HG03575 (cell line): ENCODE measurements around the gene LECT2.

Experiments used
- ATAC-seq: cut with Tn5 transposase; IDR thresholded peaks from one replicate; pipeline ENCODE4 v1.9.1; 2021; ENCODE audit not compliant: unreplicated experiment, insufficient number of reproducible peaks, low FRiP score; ENCODE audit errors: extremely low read depth

Gene LECT2

DNA sequence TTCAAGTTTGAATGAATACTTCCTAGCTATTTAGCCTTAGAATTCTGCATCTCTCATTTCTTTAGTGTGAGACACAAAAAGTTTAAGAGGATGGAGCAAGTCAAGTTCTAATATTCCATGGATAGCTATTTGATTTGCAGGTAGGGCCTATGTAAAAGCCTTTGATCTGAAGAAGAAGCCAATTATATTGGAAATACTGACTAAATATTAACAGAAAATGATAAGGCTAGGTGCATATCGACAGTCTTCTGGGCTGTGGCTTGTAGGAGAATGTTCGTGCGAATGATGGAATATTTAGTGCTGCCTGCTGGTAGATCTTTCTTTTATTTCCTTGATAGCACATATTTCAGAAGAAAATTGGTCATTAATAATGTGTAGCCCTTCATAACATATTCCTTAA is at the start of gene LECT2:
LECT2 (minus strand) TSS at position 85 of the 400 bp plus-strand sequence. CDS start 150 bp downstream, outside the sequence.
- no peak for ATAC-seq

DNA sequence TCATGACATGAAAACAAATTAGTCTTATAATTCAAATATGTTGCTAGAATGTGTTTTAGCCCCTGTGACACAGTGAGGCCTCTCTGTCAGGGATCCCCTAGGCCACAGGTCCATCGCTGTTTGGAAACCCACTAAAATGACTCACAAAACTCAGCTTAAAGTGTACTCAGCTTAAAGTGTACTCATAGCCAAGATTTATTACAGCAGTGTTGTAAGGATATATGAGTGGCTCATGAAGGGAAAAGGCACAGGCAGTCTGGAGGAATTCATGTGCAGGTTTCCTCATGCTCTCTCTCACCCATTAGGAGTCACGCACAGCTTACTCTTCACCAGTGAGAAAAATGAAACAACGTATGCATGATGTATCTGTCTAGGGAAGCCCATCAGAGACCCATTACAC is 49.7 kb upstream of the LECT2 start:
- no peak for ATAC-seq

DNA sequence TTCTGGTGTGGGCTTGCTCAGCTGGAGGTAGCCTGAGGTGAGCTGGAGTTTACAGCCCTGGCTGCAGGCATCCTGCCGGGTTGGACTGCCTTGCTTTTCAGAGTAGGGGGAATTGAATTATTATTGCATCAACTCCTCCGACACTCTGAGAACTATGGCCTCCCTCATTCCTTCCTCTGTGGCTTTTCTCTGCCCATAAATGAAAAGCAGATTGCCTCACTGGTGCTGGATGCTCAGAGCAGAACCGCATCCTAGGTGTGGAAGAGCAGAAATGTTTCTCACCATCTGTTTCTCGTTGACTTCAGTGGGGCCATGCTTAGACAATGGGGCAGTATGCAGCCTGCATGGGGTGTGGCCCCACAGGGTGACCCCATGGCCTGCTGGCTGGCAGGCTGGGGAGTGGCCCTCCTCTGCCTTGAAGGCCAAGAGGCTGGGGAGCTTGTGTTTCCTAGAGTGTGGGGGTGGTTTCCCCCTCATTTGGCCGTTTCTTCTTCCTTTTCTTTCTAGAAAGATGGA is 46.7 kb upstream of the LECT2 start:
- ATAC-seq = no peak

DNA sequence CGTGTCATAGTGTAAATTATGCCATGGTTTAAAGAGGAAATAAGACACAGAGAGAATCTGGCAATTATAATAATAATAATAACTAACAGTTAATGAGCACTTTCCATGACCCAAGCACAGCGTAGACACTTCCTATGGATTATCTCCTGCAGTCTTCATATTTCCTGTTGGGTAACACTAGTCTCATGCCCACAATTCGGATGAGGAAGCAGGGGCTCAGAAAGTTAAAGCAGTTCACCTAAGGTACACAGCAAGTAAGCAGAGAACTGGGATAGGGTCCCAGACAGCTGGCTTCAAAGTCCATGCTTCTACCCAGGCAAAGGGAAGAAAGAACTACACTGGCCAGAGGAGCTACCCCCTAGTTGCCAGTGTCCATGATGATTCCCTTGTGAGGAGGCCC is 46.1 kb upstream of the LECT2 start:
- no peak for ATAC-seq

DNA sequence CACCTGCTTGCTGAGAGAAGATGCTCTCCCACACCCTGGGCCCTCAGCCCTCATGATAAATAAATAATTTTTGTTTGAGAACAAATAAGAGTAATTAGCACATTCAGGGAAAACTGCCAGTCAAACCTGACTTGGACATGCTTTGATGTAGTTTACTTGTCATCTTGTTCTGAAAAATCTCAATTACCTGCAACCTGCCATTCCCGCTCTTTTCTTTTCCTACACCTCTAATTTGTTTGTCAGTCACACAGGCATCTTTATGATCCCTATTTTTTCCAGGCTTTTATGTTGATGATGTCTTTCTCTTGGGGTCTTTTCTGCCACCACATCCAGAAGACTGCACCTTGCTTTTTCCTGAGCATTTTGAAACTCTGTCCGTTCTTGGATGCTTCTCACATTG is 45.4 kb upstream of the LECT2 start:
- no peak for ATAC-seq

DNA sequence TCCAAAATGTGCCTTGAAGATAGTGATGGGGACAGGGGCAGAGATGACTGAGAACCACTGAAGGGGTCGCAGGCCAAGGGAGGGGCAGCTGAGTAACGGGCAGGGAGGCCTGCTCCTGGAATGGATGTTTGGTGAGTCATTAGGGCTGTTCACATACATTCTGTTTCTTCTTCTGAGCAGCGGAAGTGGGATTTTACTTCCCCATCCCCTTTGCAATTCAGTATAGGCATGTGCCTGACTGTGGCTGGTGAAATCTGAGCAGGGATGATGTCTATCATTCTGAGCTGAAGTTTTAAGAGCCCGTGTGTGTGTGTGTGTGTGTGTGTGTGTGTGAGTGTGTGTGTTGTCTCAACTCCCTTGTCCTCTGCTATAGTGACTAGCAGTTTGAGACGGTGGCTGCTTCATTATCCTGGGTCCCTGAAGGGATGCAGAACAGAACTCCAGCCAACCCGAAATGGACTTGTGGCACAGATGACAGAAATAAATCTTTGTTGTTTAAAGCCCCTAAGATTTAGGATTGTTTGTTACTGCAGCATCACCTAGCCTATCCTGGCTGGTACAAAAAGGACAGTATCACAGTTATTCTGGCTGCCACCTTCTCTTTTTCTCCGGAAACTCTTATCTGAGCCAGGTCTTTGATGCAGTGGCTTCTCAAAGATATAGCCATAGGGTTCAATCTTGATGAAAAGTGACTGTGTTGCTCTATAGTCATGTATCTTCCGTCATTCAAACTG is 44.8 kb upstream of the LECT2 start:
- ATAC-seq = no peak

DNA sequence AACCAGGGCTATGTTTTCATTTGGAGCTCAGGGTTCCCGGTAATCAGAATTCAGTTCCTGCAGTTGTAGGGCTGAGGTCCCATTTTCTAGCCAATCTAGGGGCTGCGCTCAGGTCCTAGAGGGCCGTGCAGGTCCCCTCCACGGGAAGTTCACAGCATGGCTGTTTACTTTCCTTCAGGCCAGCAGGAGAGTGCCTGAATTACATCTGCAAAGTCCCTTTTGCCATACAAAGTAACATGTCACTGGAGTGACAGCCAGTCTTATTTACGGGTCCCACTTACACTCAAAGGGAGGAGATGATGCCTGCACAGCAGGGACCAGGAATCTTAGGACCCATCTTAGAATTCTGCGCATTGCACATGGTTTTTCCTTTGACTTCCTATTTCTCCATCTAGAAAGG is 44.1 kb upstream of the LECT2 start:
- ATAC-seq = no peak

DNA sequence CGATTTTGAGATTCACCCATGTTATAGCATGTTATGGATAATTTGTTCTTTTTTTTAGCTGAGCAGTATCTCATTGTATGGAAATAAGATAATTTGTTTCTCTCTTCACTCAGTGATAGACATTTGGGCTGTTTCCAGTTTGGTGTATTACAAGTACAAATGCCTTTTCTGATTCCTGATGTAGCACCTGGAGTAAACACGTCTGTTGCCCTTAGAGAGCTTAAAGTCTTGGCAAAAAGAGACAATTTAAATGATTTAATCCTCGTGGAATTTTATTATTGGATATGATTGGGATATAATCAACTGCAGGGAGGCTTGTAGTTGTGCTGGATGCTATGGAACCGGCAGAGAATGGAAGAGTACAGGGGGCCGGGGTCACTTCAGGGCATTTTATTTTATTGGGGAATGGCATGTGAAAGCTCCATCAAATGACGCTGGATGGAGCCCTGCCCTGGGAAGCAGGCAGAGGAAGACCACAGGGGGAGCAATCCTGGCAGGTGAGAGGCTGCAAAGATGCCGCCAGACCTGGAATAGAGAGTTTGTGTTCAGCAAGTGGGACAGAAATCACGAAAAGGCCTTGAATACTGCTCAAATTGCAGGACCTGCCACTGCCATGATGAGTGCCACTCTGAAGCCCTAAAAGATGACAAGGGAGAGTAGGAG is 43.0 kb upstream of the LECT2 start:
- no peak for ATAC-seq

DNA sequence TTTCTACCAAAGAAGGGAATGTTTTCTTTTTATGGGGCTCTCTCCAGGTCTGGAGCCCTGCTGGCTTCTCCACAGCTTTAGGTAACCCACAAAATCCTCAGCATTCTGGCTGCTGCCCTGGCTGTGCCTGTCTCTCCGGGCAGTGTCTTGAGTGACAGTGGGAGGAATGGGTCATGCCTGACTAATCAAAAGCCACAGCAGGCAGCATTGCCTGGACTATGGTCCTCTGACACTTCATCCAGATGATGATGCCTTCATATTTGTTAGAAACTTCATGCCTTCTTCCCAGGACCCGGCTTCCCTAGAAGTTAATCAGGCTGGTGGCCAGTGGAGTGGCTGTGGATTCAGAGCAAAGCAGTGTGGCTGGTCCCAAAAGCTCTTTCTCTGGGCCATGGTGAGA is 41.8 kb upstream of the LECT2 start:
- no peak for ATAC-seq

DNA sequence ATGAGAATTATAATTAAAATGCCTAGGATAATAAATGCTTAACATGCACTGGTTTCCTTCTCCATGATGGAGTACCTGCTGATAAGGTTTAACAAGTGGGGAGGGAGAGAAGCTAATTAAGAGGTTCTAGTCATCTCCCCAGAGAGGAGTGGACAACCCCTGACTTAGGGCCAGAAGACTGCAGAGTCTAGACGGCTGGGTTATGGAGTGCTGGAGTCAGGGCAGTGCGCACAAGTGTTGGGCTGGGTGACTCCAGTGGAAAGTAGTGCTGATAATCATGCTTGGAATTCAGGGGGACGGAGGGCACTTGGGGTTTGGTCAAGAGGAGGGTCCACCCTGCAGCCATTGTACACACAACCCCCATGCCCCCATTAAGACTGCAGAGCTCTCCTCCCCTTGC is 41.2 kb upstream of the LECT2 start:
- no peak for ATAC-seq

DNA sequence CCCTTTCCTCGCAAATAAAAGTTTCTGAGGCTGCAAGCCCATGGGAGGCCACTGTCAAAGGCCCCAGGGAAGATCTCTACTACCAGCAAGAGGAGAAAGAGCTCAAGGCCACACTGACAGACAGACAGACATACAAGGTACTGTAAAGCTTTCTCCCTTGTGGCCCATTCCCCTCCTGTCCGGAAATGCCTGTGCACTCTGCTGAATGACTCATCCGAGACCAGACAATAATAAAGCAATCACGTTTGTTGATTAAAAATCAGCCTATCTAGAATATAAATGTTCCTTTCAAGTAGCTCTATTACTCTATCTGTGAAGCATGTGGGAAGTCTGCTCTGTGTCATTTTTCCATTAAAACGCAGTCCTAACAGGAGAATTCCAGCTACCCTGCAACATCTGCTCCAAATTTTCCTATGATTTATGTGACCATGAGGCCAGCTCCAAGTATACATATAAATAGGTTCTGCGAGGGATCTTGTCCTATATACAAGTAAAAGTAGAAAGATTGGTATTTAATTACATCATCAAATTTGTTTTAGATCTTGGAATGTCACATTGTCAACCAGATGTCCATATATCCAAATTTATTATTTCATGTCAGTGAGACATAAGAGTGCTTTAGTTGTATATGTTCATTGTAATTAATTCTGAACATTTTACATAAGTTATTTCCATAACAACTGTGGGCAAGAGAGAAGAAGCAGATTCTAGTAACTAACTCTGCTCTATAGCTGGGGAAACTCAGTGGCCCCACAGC is 39.3 kb upstream of the LECT2 start:
- no peak for ATAC-seq

DNA sequence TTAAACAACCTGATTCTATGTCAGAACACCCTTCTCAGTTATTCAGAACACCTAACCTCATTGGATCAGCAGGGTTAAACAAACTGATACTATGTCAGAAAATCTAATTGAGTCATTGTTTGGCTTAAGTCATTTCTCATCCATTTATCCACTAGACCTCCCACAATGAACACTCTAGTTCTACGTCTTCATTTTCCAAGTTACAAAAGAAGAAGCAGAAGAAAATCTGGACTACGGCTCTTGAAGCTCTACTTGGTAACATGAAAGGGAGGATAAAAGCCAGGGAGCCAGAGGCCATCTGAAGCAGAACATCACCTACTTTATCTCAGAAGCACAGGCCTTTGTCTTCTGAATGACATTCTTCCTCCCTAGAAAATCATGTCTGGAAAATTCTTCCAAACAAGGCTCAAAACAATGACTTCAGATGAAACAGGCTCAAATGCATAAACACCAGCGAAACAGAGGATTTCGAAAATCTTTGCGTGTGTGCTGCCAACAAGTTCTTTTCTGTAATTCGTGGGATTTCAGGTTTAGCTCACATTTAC is 38.6 kb upstream of the LECT2 start:
- ATAC-seq = no peak

DNA sequence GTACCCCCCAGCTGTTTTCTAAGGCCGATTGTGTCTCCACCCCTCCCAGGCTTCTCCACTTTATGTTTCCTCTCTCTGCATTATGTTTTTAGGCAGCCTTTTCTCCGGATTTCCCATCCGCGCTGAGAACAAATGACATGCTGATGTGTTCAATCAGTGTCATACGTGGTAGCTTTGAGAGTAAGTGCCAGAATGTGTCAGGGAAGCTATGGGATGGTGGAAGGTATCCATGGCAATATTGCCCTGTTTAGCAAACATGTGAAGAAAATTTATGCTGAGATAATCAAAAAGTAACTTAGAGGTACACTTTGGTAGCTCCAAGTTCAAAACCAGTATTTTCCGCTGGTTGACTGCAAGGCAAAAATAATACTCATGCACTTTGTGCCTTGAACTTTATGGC is 36.6 kb upstream of the LECT2 start:
- no peak for ATAC-seq

DNA sequence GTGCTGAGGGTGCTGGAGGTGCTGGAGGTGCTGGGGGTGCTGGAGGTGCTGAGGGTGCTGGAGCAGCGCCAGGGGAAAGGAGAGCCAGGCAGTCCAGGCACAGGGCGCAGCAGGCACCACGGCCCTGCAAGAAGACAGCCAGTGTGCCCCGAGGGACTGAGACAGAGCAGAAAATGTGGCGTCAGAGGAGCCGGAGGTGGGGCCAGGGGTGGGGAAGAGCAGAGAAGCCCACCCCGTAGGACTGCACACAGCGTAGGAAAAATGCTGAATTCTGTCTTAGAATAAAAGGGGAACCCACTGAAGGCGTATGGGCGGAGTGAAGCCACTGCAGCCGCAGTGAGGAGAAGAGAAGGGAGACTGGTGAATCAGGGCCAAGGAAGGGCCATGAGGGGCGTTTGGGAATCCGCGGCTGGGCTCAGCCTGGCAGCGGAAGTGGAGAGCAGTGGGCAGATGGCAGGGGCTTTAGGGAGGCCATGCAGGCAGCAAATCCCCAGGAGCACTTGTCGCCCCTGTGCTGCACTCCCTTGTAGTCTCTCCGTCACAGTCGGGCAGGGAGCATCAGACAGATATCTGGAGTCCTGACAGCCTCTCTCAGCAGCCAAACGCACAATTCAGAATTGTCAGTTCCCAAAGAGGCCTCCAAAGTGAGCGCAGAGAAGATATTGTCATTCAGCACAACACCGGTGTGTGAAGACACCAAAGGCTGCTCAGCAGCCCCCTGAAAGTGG is 35.9 kb upstream of the LECT2 start:
- no peak for ATAC-seq

DNA sequence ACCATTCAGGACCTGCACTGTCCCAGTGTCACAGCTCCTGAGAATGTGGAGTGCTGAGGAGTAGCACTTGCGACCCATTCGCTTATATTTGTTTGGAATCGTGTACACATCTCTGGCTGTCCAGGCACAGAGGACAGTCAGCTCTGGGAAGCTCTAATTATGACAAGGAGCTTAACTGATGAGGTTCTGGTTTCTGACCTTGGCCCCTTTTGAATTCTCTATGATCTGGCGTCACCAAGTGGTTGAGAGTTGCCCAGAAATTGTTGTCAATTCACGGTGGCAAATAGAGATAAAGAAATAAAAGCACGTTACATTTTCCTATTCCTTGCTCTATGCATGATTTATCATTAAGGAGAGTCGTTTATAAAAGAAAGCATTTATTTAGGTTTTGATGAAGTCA is 34.9 kb upstream of the LECT2 start:
- no peak for ATAC-seq

DNA sequence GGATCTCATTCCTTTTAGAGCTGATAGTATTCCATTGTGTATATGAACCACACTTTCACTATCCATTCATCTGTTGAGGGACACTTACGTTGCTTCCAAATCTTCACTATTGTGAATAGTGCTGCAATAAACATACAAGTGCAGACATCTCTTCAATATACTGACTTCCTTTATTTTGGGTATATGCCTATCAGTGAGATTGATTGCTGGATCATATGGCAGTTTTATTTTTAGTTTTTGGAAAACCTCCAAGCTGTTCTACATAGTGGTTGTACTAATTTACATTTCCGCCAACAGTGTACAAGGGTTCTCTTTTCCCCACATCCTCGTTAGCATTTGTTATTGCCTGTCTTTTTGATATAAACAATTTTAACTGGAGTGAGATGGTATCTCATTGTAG is 33.8 kb upstream of the LECT2 start:
- no peak for ATAC-seq

DNA sequence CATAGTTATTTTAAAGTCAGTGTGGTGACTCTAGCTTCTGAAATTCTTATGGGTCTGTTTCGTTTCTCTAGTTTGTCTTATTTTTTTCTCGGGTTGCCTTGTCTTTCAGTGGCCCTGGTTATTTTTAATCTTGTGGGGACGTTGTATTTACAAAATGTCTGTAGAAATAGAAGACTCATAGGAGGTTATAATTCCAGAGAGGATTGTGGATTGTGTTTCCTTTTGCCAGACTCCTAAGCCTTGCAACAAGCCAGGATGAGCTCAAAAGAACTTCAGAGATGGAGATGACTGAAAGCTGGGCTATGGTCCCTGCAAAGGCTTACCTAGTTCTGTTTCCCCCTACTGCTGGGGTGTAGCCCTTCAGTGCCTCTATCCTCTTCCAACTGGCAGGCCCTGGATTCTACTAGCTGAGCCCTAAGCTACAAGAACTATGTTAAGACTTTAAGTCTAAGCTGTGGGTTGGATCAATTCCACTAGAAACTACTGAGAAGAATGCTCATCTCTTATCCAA is 32.2 kb upstream of the LECT2 start:
- ATAC-seq = no peak

DNA sequence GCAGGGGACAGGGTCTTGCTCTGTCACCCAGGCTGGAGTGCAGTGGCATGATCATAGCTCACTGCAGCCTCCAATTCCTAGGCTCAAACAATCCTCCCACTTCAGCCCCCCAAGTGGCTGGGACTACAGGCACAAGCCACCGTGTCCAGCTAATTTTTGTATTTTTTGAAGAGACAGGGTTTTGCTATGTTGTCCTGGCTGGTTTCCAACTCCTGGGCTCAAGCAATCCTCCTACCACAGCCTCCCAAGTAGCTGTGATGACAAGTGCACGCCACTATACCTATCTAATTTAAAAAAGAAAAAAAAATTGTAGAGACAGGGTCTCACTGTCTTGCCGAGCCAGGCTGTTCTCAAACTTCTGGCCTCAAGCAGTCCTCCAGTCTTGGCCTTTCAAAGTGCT is 31.6 kb upstream of the LECT2 start:
- ATAC-seq = no peak

DNA sequence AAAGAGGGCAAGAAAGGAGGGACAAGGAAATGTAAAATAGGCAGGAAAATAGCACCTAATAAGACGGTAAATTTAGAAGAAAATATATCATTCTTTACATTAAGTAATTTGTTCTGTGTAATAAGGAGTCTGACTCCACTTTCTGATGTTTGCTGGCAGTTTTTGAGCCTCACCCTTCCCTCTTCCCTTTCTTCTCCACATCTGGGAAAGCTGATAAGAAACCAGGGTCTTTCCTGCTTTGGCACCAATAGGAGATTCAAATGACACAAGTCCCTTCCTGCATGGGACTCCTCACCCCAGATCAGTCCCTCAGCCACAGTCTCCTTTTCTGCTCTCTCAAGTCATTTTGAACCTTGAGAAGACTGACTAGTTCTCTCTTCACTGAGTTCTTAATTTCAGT is 31.2 kb upstream of the LECT2 start:
- ATAC-seq = no peak
